H1 (cell line): ENCODE results near the gene EGR4. TPM values are rescaled to one million over a fixed set of nuclear protein-coding genes. Genes with fewer than 3 reads are reported as not detected.

ENCODE experiments used
- polyA plus RNA-seq, 7 experiments: library from polyadenylated mRNA; depleted of rRNA in 3 of 7; stranded (reverse) in 5 of 7; unstranded in 2 of 7; fragments of >200 nt in 5 of 7; fragments of 200-250 nt in 2 of 7; gene quantifications; 1 replicate in 5 of 7; 2 replicates in 1 of 7; 4 replicates in 1 of 7; pipeline versions ENCODE4 v1.2.1 to v1.2.3, GENCODE V29; 2011 to 2013; ENCODE audit warnings: missing spikeins in 2 of 7, mixed read lengths in 2 of 7
- total RNA-seq: library from RNA; stranded (reverse); fragmentation: NEBNext Ultra II Directional; extraction: Animal tissue kit (Norgen Biotek cat#: 25700); gene quantifications from 2 replicates; pipeline ENCODE4 v1.2.1, GENCODE V29; 2021
- TF ChIP-seq, protein P1 (sequence below): IDR thresholded peaks from 2 replicates; pipeline ENCODE4 v1.6.1; 2012; ENCODE audit warnings: inconsistent platforms

The EGR4 gene
- total and polyA plus RNA-seq, 2 of the 8 experiments (the other 6 are each of a cell fraction or from before 2014, with no cell fraction given) = 0.20 TPM; not detected in 1

DNA sequence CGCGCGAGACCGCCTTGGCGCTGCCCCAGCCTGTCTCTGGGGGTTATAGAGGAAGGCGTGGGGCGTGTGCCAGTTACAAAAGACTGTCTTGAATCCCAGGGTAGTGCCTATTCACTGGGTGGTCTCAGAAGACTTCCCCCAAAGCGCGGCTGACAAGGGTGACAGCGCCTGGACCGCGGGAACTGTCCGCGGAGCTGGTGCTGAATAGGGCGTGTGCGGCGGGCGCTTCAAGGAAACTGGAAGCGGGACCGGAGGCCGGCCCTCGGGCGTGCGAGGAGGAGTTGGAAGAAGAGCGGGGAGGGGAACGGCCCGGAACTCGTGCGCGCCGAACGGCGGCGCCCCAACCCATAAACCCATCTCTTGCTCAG is 2.3 kb downstream of the EGR4 start (continued):
- TF ChIP-seq, protein P1, sequence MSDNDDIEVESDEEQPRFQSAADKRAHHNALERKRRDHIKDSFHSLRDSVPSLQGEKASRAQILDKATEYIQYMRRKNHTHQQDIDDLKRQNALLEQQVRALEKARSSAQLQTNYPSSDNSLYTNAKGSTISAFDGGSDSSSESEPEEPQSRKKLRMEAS = peak; percentile 71; the same call in 1 of the 2 replicates
